Right lobe of liver (tissue), 4 donors: ENCODE results near the gene KCNQ5.

Source experiments
- POLR2A ChIP-seq: fragments of 450-650 bp; IDR thresholded peaks from one replicate; pipeline ENCODE4 v1.6.1; 2017; ENCODE audit warnings: antibody characterized with exemption, mild to moderate bottlenecking
- TF ChIP-seq, protein P1 (sequence below), 4 donors: fragments of 200-600 bp in 3 of 4; fragments of 450-650 bp in 1 of 4; IDR thresholded peaks; one replicate each; pipeline versions ENCODE4 v1.5.1 to v1.8.0; 2016 to 2022; ENCODE audit warnings: antibody characterized with exemption in 4 of 4, mild to moderate bottlenecking in 2 of 4
- donor health status: DM: no; HTN: no; CAD: no.
- donor health status: DM: no; HTN: no; CAD: no.
- donor health status: DM: no; HTN: yes; CAD: no.

DNA sequence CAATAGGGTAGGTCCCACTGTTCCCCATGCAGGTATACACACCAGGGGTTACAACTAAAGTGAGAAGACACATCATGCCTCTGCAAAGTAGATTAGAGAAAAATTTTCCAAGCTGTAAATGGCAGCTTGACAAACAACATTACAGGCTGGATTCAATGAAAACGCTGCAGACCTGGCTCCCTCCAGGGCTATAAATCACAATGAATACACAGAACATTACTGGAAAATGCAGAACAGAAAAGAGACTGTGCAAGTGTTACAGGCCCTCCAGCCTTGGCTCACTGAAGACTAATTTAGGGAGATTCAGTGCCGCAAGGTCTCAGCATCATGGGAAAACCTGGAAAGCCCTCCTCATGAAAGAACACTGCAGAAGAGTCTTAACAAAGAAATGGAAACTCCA, 395.6 kb downstream of the KCNQ5 start:
- TF ChIP-seq, protein P1, sequence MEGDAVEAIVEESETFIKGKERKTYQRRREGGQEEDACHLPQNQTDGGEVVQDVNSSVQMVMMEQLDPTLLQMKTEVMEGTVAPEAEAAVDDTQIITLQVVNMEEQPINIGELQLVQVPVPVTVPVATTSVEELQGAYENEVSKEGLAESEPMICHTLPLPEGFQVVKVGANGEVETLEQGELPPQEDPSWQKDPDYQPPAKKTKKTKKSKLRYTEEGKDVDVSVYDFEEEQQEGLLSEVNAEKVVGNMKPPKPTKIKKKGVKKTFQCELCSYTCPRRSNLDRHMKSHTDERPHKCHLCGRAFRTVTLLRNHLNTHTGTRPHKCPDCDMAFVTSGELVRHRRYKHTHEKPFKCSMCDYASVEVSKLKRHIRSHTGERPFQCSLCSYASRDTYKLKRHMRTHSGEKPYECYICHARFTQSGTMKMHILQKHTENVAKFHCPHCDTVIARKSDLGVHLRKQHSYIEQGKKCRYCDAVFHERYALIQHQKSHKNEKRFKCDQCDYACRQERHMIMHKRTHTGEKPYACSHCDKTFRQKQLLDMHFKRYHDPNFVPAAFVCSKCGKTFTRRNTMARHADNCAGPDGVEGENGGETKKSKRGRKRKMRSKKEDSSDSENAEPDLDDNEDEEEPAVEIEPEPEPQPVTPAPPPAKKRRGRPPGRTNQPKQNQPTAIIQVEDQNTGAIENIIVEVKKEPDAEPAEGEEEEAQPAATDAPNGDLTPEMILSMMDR (IDR thresholded peaks at IDR 0.05): no peak
- no peak for TF ChIP-seq POLR2A
